Fibroblast of lung (primary cell): ENCODE measurements around the gene FAM168B. TPM values are rescaled to one million over a fixed set of nuclear protein-coding genes. Genes with fewer than 3 reads are reported as not detected.

Experiments used
- DNase-seq, 2 donors: peaks; one replicate each; pipeline versions ENCODE4 v3.0.0 to v3.0.0-alpha.2; 2010; ENCODE audit warnings: low read depth in 2 of 2
- H2AFZ ChIP-seq: 2 replicates; pipeline ENCODE4 v1.5.1; 2012; ENCODE audit warnings: low read length, control low read depth, inconsistent platforms
- H3K27ac ChIP-seq: 2 replicates; pipeline ENCODE4 v1.5.1; 2011; ENCODE audit warnings: low read length, control low read depth; ENCODE audit not compliant: insufficient read depth
- H3K27me3 ChIP-seq: 2 replicates; pipeline ENCODE4 v1.5.1; 2011; ENCODE audit warnings: mild to moderate bottlenecking, low read length; ENCODE audit not compliant: control insufficient read depth, insufficient read depth
- H3K36me3 ChIP-seq: 2 replicates; pipeline ENCODE4 v1.5.1; 2011; ENCODE audit warnings: low read length; ENCODE audit not compliant: control insufficient read depth, insufficient read depth
- H3K4me1 ChIP-seq: 2 replicates; pipeline ENCODE4 v1.5.1; 2011; ENCODE audit warnings: low read length; ENCODE audit not compliant: control insufficient read depth, insufficient read depth; ENCODE audit errors: extremely low read depth
- H3K4me2 ChIP-seq: 2 replicates; pipeline ENCODE4 v1.5.1; 2011; ENCODE audit warnings: low read length, control low read depth; ENCODE audit not compliant: insufficient read depth; ENCODE audit errors: extremely low read depth
- H3K4me3 ChIP-seq, 4 experiments: fragments of 200-600 bp in 1 of 4; sonication (generic) in 1 of 4; replicated peaks in 1 of 4; 2 replicates each; pipeline ENCODE4 v1.5.1; 2011 to 2016; ENCODE audit warnings: low read length in 4 of 4, low read depth in 3 of 4, mild to moderate bottlenecking in 3 of 4, control low read depth in 2 of 4, inconsistent platforms in 1 of 4, mixed read lengths in 1 of 4; ENCODE audit not compliant: insufficient read depth in 1 of 4; ENCODE audit errors: control extremely low read depth in 1 of 4
- H3K79me2 ChIP-seq: 2 replicates; pipeline ENCODE4 v1.5.1; 2012; ENCODE audit warnings: mild to moderate bottlenecking, low read length, inconsistent platforms; ENCODE audit not compliant: control insufficient read depth, insufficient read depth
- H3K9ac ChIP-seq: 2 replicates; pipeline ENCODE4 v1.5.1; 2011; ENCODE audit warnings: mild to moderate bottlenecking, low read length, control low read depth; ENCODE audit not compliant: insufficient read depth
- H3K9me3 ChIP-seq: 2 replicates; pipeline ENCODE4 v1.5.1; 2012; ENCODE audit warnings: low read depth, low read length; ENCODE audit not compliant: control insufficient read depth, insufficient read depth
- H4K20me1 ChIP-seq: 2 replicates; pipeline ENCODE4 v1.5.1; 2011; ENCODE audit warnings: low read length; ENCODE audit not compliant: control insufficient read depth, insufficient read depth; ENCODE audit errors: extremely low read depth
- EZH2 ChIP-seq: IDR thresholded peaks from 2 replicates; pipeline ENCODE4 v1.5.1; 2012; ENCODE audit warnings: low read length, control low read depth, mild to moderate bottlenecking; ENCODE audit errors: missing control alignments
- polyA plus RNA-seq, 2 donors: library from polyadenylated mRNA; depleted of rRNA in 1 of 2; stranded (reverse) in 1 of 2; unstranded in 1 of 2; fragments of >200 nt; gene quantifications; 2 replicates each; pipeline ENCODE4 v1.2.1, GENCODE V29; 2011 to 2012; ENCODE audit warnings: missing spikeins in 1 of 2
- total RNA-seq: library from RNA; depleted of rRNA; stranded (reverse); fragments of >200 nt; gene quantifications from 2 replicates; pipeline ENCODE4 v1.2.1, GENCODE V29; 2014
- TF ChIP-seq, protein P1 (sequence below), 2 donors: IDR thresholded peaks in 1 of 2; conservative IDR thresholded peaks in 1 of 2; 1 replicate in 1 of 2; 2 replicates in 1 of 2; pipeline ENCODE4 v1.5.1; 2011 to 2012; ENCODE audit warnings: low read length in 2 of 2, control low read depth in 1 of 2, inconsistent platforms in 1 of 2, low read depth in 1 of 2, mild to moderate bottlenecking in 1 of 2

Gene FAM168B
- total and polyA plus RNA-seq, 2 donors (not counting 1 experiment from before 2014, with no cell fraction given): 71.2 to 87.8 TPM

DNA sequence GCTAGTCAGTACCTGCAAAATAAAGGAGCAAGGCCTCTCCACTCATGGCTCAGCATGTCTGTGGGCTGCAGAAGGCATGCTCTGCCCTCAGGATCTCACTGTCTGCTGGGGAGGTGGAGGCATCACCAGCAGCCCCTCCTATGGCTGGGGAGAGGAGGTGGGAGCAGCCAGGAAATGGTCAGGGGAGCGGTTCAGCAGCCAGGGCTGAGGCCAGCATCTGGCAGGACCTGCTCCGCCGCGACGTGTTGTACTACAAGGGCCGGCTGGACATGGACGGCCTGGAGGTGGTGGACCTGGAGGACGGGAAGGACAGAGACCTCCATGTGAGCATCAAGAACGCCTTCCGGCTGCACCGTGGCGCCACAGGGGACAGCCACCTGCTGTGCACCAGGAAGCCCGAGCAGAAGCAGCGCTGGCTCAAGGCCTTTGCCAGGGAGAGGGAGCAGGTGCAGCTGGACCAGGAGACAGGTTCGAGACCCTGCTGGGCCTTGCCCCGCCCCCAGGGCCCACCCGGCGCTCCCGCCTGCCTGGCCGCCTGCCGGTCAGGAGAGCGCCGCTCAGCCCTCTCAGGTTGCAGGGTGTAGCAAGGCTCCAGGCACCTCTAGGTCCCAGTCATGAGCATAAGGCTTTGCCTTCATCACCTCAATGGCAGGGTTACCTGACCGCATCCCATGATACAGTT, 49.0 kb downstream of the FAM168B start:
- H3K36me3 ChIP-seq: peaks cover 9% of the 10 kb centered on the region
- H3K4me3 ChIP-seq: no peak overlapping the region
- H3K27me3 ChIP-seq: no peaks in the 10 kb centered on the region
- H3K4me2 ChIP-seq: no peak overlapping the region
- no peak for DNase-seq
- TF ChIP-seq, protein P1, sequence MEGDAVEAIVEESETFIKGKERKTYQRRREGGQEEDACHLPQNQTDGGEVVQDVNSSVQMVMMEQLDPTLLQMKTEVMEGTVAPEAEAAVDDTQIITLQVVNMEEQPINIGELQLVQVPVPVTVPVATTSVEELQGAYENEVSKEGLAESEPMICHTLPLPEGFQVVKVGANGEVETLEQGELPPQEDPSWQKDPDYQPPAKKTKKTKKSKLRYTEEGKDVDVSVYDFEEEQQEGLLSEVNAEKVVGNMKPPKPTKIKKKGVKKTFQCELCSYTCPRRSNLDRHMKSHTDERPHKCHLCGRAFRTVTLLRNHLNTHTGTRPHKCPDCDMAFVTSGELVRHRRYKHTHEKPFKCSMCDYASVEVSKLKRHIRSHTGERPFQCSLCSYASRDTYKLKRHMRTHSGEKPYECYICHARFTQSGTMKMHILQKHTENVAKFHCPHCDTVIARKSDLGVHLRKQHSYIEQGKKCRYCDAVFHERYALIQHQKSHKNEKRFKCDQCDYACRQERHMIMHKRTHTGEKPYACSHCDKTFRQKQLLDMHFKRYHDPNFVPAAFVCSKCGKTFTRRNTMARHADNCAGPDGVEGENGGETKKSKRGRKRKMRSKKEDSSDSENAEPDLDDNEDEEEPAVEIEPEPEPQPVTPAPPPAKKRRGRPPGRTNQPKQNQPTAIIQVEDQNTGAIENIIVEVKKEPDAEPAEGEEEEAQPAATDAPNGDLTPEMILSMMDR (conservative IDR thresholded peaks at IDR 0.05 in 1 of 2, IDR thresholded peaks at IDR 0.05 in 1 of 2; ENCODE audit: low read depth in 1 of 2, low read length in 2 of 2): no peak
- H3K9me3 ChIP-seq: no peaks in the 10 kb centered on the region
- H3K27ac ChIP-seq: no peak overlapping the region
- no peaks in the 10 kb centered on the region for H3K79me2 ChIP-seq
- no peaks in the 10 kb centered on the region for H3K4me1 ChIP-seq
- H3K9ac ChIP-seq: no peak overlapping the region
- H4K20me1 ChIP-seq: no peaks in the 10 kb centered on the region
- H2AFZ ChIP-seq: no peak overlapping the region

DNA sequence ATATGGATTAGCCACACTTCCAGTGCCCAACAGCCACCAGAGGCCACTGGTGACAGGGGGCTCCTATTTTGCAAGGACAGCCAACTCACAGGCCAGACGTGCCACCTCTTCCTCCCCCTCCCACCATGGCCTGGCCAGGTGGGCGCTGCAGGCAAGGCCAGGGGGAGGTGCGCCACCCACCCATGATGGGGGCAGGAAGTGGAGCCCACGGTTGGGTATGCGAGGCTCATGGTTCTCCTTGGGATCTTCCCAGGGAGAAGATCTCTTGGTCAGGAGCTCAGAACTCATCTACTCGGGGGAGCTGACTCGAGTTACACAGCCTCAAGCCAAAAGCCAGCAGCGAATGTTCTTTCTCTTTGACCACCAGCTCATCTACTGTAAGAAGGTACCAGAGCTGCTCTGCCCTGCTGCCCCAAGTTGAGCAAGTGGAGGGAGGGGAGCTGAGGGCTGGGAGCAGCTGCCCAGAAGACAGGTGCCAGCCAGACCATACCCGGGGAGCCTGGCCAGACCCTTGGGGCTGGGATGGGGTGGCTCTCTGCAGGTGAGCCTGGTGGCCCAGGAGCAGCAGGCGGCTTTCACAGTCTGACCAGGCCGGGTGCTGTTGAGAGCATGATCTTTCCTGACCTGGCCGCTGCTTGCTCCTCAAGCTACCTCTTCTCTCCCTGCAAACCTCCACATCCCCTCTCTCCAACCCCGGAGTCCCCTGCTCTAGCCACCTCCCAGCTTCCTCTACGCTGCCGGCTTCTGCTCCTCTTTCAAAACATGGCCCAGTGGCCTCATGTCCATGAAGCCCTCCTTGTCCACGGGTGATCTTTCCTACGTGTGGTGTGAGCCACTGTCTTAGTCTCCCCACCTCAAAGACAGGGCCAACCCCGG, 49.8 kb downstream of the FAM168B start:
- H3K27ac ChIP-seq: no peak overlapping the region
- H3K4me1 ChIP-seq: no peaks in the 10 kb centered on the region
- TF ChIP-seq, protein P1 (conservative IDR thresholded peaks at IDR 0.05 in 1 of 2, IDR thresholded peaks at IDR 0.05 in 1 of 2; ENCODE audit: low read depth in 1 of 2, low read length in 2 of 2): no peak
- TF ChIP-seq EZH2: no peak
- H2AFZ ChIP-seq: no peak overlapping the region
- no peak overlapping the region for H3K4me2 ChIP-seq
- no peaks in the 10 kb centered on the region for H3K27me3 ChIP-seq
- DNase-seq: no peak
- no peaks in the 10 kb centered on the region for H3K79me2 ChIP-seq
- H3K9ac ChIP-seq: no peak overlapping the region
- no peak overlapping the region for H3K4me3 ChIP-seq
- no peaks in the 10 kb centered on the region for H3K9me3 ChIP-seq
- no peaks in the 10 kb centered on the region for H4K20me1 ChIP-seq
- peaks cover 3% of the 10 kb centered on the region for H3K36me3 ChIP-seq

DNA sequence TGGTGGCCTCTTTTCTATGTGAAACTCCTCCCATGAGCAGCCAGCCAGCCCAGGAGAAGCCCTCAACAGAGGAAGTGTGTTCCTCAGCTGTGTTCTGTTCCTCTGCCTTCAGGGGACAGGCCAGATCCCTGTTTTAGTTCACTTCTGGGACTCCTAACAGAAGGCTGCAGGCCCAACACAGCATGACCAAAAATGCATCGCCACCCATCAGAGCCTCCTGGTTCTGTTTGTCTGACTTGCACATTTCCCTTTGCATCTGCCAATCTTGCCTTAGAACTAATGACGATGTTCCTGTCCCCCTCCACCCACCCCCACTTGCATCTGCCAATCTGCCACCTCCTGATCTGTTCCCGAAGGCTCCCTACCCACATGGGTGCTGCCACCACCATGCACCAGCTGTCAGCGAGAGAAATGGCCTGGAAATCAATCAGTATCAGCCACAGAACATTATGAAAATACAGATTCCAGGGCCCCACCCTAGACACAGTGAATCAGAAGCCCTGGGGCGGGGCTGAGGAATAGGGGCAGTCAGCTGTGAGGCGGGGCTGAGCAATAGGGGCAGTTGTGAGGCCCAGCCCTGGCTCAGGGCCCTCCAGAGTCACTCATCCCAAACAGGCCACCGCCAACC, 51.0 kb downstream of the FAM168B start:
- TF ChIP-seq, protein P1 (conservative IDR thresholded peaks at IDR 0.05 in 1 of 2, IDR thresholded peaks at IDR 0.05 in 1 of 2; ENCODE audit: low read depth in 1 of 2, low read length in 2 of 2): no peak
- TF ChIP-seq EZH2: no peak
- H3K79me2 ChIP-seq: no peaks in the 10 kb centered on the region
- no peak overlapping the region for H3K4me3 ChIP-seq
- no peak overlapping the region for H3K4me2 ChIP-seq
- no peaks in the 10 kb centered on the region for H3K9me3 ChIP-seq
- no peaks in the 10 kb centered on the region for H4K20me1 ChIP-seq
- no peaks in the 10 kb centered on the region for H3K4me1 ChIP-seq
- H2AFZ ChIP-seq: no peak overlapping the region
- H3K9ac ChIP-seq: no peak overlapping the region
- no peaks in the 10 kb centered on the region for H3K27me3 ChIP-seq
- DNase-seq: no peak
- no peaks in the 10 kb centered on the region for H3K36me3 ChIP-seq
- no peak overlapping the region for H3K27ac ChIP-seq
